Astrocyte of the hippocampus (primary cell): ENCODE data around the gene PNO1.
"Not testable (repeated sequence)": the region's sequence is repeated elsewhere in the genome, so short reads cannot be mapped to it uniquely, and the experiment has no call there.

ENCODE experiments used
- DNase-seq: peaks from one replicate; pipeline ENCODE4 v3.0.0; 2011; ENCODE audit warnings: low read depth, low spot score

PNO1 gene

DNA sequence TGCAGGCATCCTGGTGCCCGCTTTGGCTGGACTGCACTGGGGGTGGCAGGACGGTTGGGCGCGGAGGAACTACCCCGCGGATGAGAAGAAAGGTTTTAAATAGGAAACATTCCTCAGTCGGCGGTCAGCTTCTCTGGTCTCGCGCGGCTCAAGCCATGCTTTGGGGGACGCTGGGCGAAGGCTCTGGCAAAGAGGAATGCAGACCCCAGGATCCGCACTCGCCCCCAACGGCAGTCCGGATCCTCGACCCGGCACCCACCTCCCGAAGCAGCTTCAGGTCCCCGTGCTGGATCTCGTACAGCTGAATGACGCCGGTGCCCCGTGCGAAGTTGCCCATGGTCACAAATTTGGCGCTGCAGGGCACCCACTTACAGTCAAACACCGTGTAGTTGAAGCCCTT lies 686 bp upstream of the PNO1 start:
- no peak for DNase-seq

GRCh38 chr2:68158134-68158447 lies 403 bp downstream of the PNO1 start:
- no peak for DNase-seq

DNA sequence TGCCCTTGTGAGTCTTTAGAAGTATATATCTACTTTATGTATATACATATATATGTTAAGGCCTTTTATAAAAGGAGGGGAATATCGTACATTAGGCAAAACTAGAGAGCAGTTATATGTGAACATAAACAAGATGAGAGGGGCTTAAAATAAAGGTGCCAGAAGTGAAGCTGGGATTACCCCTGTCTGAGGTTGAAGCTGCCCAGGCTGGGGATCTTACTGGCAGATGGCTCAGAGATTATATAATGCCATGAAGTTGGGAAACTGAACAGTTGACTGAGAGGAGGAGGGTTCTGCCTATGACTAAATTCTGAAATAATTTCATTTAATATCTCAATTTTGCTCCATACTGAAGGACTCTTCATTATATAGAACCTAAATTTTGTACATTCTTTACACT lies 6.0 kb downstream of the PNO1 start:
- DNase-seq, result no peak

DNA sequence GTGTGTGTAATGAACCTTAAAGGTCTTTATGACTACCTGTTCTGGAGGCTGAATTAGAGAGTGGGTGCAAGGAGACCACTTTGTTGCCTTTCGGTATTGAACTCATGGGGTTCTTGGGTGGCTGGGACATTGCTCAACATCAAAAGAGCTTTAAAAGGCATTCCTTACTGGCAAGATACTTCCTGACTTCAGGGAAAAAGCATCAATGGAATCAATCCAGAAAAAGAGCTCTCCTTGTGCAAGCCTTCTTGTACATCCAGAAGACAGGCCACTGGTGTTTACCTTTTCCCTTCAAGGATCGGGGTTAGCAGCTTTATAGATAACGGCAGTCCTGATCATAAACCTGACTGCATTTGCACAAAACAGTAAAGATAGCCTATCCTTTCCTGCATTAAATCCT lies 9.5 kb downstream of the PNO1 start:
- no peak for DNase-seq

DNA sequence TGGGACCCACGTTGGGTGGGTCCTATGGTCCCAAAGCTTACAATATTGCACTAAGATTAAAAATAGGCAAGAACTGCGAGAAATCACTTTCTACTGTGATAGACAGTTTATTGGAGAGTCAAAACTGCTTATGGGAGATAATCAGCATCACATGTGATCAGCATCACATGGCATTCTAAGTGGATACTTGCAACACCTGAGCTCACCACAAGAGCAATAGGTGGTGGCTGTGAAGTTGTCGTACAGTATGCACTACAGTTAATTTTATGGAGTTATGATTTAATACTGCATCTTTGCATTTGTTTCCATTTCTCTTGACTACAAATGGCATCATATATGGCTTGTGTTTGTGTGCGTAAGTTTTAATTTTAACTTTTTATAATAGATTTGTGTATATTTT lies 11.6 kb downstream of the PNO1 start:
- no peak for DNase-seq

- no peak for DNase-seq
These were observed 13.5 kb downstream of the PNO1 start for GRCh38 chr2:68171146-68171545.

- DNase-seq, result no peak
These were observed 14.0 kb downstream of the PNO1 start for GRCh38 chr2:68171684-68172083.

GRCh38 chr2:68172521-68172920 lies 14.8 kb downstream of the PNO1 start:
- DNase-seq, result no peak

DNA sequence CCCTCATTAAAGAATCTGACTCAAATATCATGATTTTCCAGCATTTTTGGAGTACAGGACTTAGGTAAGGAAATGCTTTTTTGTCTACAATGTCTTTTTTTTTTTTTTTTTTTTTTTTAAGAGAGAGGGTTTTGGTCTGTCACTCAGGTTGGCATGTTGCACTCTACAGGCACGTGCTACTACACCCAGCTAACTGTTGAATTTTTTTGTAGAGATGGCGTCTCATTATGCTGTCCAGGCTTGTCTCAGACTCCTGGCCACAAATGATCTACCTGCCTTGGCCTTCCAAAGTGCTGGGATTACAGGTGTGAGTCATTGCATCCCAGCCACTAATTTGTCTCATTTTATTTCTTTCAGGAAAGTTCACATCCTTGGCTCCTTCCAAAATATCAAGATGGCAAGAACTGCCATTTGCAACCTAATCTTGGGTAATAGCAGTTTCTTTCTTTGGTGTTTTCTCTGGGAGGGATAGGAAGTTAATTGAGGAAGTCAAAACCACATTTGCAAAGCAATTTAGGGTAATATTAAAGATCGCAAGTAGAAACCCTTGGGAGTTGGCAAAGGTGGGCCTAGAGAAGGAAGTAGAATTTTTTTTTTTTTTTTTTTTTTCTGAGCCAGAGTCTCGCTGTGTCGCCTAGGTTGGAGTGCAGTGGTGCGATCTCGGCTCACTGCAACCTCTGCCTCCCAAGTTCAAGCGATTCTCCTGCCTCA lies 15.5 kb downstream of the PNO1 start:
- DNase-seq, result no peak

GRCh38 chr2:68175210-68175609 lies 17.5 kb downstream of the PNO1 start:
- DNase-seq, result not testable (repeated sequence)

GRCh38 chr2:68176657-68177056 lies 19.0 kb downstream of the PNO1 start:
- no peak for DNase-seq

DNA sequence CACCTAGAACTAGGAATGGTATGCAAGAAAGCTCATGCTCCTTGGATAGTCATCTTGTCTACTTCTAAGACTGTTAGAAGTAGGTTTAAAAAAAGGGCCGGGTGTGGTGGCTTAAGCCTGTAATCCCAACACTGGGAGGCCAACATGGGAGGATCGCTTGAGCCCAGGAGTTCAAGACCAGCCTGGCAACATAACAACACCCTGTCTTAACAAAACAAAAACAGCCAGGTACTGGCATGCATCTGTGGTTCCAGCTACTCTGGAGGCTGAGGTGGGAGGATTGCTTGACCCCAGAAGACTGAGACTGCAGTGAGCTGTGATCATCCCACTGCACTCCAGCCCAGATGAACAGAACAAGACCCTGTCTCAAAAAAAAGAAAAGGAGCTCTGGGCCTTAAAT lies 19.9 kb downstream of the PNO1 start:
- DNase-seq, result no peak

- no peak for DNase-seq
These were observed 20.7 kb downstream of the PNO1 start for GRCh38 chr2:68178432-68178831.

DNA sequence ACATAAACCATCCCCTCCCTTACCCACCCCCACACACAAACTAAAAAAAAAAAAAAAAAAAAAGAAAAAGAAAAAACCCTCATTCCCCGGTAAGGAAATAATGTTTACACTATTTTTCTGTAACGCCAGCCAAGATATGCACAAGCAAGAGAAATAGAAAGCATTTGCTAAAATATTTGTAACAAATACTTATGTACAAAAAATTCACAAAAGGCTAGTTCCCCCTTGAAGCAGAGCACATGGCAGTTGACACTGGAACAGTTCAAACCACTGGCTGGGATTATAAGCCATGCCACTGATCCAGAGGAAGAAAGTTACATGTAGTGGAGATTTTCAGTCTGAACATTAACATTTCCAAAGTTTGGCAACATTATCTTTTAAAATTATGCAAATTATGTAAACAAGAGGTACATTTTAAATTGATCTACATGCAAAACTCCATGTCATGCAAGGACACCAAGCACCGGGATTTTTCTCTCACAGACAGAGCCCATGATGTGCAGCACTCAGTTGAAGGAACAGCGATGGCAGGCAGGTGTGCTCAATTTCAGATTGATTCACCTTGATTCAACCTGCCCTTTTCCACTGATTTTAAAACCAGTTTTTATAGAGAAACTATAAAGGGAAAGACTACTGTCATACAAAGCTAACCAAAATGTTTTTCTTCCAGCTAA lies 21.4 kb downstream of the PNO1 start:
- DNase-seq, result no peak

GRCh38 chr2:68182902-68183301 lies 25.2 kb downstream of the PNO1 start:
- no peak for DNase-seq

DNA sequence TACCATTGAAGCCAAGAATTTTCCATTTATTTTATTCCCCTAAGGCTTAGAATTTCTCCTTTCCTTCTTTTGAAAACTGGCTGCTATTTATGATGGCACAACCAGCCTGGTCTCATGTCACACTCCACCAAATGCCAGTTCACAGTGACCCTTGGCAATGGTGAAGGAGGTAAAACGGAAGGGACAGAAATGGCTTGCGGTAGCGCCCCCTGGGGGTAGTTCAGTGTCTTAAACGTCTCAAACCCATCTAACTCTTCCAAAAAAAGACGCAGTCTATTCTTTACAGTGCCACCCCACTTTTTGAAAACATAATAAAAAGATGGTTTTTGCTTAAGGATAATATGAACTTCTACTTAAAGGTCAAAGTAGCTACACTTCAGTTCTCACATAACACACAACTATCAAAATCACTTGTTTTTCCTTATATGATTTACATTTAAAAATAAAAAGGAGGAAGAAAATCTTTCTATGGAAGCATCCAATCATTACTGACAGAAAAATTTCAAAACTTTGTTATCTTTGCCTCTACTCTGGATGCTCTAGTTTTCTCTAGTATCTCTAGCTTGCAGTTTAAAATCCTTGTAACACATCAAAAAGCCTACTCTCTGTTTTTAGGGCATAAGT lies 28.0 kb downstream of the PNO1 start:
- peak; percentile 21 for DNase-seq

DNA sequence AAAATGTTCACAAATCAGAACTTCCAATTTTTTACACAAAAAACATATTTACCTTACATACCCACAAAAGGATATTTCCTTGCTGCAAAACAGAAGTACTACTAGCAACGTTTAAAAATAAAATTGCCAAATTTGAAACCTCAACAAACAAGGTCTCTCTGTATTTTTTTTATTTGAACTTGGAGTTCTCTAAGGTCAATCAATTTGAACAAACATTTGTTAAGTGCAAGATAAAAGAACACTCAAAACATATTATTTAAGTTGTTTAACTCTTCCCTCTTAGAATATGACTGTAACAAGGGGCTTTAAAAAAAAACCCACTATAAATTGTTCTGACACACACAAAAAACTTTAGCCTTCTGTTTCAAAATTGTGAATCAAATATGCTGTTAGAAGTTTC lies 29.6 kb downstream of the PNO1 start:
- no peak for DNase-seq

DNA sequence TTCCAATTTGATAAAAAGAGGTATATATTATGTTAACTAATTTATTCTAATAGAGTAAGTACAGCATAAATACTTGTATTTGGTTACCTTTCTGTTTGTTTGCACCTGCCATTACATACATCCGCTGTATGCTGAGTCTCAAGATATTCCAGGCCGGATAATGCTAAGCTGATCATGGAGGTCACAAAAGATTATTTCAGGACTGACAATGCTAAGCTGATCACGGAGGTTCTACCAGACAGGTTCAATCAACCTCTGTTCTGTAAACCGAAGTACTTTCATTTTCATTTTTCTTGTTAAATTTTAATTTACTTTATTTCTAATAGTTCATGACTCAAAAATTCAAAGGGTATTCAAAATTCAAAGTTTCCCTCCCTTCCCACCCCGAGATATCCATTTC lies 31.1 kb downstream of the PNO1 start:
- DNase-seq, result no peak

GRCh38 chr2:68189991-68190784 lies 32.5 kb downstream of the PNO1 start:
- DNase-seq, result no peak

DNA sequence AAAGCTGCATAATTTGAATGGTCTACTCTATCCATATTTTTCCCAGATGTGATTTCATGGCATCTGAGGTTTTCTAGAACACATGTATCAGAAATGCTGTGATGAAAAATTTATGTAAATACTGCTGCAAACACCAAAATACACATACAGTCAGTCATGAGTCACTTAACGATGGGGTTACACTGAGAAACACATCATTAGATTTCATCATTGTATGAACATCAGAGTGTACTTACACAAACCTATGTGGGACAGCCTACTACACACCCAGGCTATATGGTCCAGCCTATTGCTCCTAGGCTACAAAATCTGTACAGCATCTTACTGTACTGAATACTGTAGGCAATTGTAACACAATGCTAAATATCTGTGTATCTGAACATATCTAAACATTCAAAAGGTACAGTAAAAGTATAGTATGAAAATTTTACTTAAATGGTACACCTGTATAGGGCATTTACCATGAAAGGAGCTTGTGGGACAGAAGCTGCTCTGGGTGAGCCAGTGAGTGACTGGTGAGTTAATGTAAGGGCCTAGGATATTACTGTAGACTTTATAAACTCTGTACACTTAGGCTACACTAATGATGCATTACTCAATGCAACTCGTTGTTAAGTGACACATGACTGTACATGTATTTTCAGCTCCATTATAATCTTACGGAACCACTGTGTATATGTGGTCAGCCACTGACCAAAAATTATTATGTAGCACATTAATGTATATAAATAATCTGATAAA lies 33.5 kb downstream of the PNO1 start:
- peak; percentile 16 for DNase-seq

DNA sequence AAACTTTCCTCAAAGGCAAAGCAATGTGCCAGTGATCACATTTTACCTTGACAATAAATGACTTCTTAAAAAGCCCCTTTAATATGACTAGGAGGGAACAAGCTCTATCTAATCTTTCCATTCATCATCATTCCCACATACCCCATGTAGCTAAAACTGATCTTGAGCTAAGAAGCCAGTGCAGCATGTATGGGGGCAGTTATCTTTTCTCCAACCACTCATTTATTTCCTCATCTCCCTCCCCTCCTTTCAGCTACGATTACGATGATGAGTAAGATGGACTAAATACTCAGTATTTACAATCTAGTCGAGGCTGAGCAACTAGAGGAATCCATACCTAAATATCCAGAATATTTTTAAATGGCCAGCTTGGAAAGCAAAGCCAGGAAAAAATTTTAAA lies 35.5 kb downstream of the PNO1 start:
- no peak for DNase-seq
